ENCODE data around the gene COLEC12.

Gene COLEC12

DNA sequence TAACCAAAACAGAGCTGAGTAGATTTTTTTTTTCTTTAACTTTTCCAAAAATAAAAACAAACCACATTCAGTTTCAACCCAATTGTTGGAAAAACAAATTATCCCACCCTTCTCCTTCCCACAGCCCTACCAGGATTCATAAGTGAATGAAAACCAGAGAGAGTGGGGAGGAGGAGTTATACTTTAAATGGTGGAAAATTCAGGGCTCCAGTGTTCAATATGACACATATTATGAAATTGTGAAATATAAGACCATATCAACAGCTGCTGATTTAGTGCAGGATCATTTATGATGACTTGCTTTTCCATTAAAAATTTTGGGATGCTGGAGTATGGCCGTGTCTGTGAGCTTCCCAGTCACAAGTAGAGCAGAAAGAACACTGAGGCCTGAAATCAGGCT lies 26.7 kb downstream of the COLEC12 start:
- DNase-seq = no peak

DNA sequence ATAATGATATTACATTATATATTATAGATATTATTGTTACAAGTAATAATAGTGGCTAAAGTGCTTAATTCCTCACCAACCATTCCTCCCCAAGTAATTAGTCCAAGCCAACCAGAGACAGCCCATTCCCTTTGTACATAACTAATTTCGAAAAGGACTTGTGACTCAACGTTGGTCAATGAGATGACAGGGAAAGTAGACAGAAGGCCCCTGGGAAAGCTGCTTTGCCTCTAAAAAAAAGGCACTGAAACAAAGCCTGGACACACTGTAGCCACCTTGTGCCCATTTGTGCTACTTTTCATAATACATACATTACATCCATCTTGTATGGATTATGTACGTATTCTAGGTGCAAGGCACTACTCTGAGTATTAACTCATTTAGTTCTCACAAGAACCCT lies 28.8 kb downstream of the COLEC12 start:
- DNase-seq = no peak

DNA sequence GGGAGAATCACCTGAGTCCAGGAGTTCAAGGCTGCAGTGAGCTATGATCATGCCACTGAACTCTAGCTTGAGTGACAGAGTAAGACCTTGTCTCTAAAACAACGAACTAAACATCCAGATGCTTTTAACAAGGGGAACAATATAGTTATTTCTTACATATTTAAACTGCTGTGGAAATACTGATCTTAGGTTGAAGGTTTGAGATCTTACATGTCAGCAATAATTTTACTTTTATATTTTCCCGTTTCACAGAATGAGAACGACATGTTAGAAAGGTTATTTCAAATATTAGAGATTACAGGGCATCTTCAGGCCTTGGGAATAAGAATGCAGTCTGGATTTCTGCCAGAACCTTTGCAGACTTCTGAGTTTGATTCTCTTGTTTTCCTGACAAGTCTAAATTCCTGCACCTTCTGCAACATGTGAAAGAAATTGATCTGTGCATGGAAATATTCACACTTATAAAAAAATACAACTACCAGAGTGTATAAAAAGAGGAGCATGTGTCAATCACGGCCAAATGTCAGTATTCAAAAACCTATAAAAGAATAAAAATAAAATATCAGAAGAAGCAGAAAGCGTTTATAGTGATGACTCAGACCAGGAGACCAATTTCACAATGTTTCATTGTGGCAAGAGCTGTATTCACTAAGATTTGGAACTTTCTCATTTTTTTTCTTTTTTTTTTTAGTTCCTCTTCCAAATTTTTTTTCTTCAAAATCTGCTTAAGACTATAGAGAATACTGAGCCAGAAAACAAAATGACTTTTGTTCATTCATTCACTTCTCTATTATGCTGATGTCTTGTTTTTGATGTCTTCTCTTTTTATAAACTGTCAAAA lies 29.6 kb downstream of the COLEC12 start:
- no peak for DNase-seq

- DNase-seq = no peak
Observed at GRCh38 chr18:468955-469790, 31.3 kb downstream of the COLEC12 start.

GRCh38 chr18:463827-464541 lies 36.5 kb downstream of the COLEC12 start:
- DNase-seq = no peak

- DNase-seq = no peak
Observed at GRCh38 chr18:463403-463802, 37.1 kb downstream of the COLEC12 start.

GRCh38 chr18:461762-462161 lies 38.7 kb downstream of the COLEC12 start:
- DNase-seq = no peak

- no peak for DNase-seq
Observed at GRCh38 chr18:460791-461190, 39.7 kb downstream of the COLEC12 start.

DNA sequence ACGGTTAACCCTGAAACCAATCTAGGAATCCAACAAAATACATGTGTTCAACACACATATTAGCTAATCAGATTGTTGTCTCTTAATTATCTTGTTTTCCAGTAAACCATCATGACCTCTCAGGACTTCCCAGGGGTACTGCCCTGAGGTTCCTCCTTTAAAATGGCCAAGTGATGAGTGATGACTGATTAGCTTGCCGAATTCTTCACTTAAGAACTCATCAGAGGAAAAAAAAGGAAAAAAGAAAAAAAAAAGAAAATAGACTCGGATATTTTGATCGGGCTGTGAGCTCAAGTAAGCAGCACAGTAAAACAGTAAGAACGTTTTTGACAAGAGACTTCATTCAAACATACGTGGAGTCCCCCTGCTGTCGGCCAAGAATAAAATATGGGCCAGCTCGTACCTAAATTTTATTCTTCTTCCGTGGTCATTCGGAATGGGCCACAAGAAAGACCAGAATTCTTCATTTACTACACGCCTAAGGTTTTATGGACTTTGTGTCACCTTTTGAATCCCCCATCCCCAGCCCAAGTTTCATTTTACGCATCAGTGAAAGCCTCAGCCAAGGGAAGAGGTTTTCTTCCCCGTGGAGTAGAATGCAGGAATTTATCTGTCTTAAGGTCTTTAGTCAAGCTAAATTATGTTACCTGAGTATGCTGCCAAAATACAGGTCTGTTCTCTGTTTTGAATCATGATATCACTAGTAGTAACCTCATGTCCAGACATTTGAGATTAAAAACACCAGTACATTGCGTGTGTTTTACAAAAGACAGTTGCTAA lies 40.5 kb downstream of the COLEC12 start:
- DNase-seq = no peak

DNA sequence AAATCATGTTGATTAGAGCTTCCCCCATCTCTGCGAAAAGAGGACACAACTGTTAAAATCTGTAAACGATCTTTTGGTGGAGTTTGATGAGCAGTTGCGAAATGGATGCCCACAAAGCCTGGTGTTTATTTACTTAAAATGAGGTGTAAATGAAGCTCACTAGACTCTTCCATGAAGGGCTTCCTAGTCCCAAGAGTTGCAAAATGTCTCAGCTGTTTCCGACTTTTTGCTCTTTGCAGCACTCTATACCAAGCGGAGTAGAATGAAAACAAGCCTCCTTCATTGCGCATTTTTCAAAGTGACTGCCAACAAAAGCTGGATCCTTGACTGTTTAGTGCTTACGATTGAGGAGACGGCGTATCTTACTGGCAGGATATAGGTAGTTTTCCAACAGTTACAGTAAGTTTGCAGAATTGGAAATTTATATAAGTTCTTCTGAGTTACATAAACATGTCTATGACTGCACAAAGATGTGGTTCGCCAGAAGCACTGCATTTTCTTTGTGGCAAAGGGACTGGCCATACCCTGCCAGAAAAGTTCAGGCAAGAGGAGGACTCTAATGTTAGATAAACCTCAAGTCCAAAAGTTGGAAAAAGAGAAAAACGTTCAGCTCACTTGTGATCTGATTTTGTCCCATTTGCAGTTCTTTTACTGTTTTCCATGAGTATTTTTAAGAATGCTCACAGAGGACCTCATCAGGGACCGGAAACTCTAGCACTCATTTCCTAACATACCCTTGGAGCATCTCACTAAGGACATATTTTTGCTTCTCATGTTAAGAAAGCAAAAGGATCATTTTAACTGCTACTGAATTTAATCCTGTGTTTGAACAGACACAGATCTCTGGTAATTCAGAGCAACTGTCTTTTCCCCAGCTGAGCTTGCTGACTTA lies 42.7 kb downstream of the COLEC12 start:
- no peak for DNase-seq

GRCh38 chr18:457140-457519 lies 43.4 kb downstream of the COLEC12 start:
- no peak for DNase-seq

DNA sequence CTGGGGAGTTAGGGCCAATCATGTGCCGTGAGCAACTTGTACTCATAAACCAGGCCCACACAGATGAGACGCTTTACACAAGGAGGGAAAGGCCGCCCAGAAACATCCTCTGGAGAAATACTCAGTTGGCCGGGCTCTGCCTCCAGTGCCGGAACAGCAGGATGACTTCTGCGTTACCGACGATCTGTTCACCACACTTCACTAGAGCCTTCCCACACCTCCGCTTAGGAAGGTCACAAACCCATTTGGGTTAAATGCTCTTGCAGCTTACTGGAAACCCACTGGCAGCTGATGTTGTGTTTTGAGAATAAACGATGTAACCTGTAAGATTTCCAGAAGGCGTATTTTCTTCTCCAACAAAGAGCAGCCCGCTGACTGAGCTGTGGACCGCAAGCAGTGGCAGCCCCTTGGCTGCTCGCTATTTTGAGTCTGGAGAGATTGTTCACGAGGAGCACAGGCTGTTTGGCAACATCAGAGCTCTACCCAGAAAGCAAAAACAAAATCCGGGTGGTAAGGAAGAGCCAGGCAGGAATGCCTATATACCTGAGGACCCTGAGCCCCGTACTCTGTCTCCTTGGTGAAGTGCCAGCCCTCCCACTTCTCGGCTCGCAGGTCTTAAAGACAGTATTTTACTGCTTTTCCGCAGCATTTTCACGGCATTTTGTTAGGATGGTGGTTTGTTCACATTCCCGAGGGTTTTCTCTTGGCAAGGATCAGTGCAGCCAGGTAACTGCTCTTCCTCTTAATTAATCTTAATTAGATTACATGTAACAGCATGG lies 44.0 kb downstream of the COLEC12 start:
- no peak for DNase-seq

GRCh38 chr18:453400-453799 lies 47.1 kb downstream of the COLEC12 start:
- DNase-seq = no peak

DNA sequence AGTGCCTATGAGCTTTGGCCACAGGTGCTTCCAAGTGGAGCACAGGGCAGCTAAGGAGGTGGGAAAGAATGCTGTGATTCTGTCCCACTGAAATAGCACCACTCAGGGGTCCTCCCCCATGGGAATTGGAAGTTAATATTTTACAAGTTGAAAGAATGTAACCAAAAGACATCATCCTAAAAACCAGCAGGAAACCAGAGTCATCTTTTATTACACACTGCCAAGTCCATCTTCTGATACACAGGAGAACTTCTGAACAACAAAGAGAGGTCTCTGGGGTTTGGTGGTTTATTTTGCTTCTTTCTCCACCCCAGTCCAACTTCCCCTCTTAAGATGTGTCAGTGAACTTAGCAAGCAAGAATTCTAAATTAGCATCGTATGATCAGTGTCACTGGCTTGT lies 47.7 kb downstream of the COLEC12 start:
- DNase-seq = no peak

GRCh38 chr18:449374-449773 lies 51.1 kb downstream of the COLEC12 start:
- DNase-seq = no peak

DNA sequence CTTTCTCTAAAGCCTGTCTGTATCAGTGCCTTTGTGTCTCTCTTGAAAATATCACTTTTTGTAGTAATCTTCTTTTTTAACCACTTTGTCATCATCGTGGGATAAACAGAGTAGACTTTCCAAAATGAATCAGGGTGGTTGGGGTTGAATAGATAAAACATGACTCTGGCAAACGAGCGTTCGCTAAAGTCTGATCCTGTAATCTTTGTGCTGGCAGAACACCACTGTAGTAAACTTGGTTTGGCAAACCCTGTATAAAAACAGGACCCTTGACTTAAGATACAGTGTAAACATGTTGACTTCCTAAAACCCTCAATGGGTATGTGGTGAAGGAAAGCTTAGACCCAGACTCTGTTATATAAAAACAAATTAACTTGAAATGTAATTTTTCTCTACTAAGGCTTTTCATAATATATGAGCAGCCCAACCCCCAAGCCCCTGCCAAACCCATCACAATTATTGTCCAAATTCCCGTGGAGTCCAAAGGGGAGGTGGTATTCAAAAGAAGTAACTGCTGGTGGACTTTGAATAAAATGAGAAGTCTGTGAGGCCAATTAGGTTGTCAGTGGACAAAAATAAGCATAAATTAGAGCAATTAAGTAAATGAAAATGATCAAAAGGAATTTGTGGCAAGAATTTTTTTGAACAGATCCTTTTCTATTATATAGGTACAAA lies 52.2 kb downstream of the COLEC12 start:
- DNase-seq = no peak

DNA sequence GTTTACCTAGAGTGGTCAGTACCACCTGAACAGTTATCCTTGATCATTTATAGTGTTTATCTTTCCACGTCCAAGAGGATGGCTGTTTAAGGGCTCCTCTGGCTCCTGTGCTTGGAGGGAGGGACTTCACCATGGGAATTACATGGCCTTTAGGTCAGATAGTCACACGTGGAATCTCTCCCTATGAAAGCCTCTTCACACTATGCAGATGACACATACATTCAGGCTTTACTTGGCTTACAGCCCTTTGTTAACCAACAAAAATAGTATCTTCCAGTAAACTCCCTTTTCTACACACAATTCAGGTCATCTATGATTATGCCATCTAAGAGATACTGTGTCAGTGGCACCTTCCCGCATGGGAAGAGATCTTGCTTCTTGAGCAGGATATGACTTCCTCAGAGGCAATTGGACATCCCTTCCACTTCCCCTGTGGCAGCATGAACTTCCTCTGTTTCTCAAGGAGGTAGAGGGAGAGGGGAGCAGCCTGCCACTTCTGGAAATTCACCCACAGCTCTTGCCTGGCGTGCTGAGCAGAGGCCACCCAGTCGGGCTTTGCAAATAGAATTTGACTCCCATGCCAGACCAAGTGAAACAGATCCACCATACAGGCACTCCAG lies 53.5 kb downstream of the COLEC12 start:
- DNase-seq = no peak

- DNase-seq = no peak
Observed at GRCh38 chr18:445055-445454, 55.4 kb downstream of the COLEC12 start.

- DNase-seq = no peak
Observed at GRCh38 chr18:438571-438970, 61.9 kb downstream of the COLEC12 start.

DNA sequence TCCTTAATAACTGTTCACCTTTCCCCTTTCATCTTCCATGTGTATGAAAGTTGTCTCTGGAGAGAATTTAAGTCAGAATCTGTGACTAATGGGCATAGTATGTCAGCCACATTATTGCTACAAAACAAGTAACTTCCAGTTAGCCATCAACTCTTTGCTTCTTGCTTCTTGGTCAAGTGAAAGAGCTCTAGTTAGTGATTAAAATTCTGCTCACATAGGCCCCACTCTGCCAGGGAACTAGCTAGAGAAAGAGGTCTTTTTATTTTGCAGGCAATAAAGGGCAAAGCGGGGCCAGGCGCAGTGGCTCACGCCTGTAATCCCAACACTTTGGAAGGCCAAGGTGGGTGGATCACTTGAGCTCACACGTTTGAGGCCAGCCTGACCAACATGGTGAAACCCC lies 64.6 kb downstream of the COLEC12 start:
- DNase-seq = no peak
